Fibroblast of upper back skin (primary cell): ENCODE results near the gene CCNF.
"Not testable (repeated sequence)": the region's sequence is repeated elsewhere in the genome, so short reads cannot be mapped to it uniquely, and the experiment has no call there.

ENCODE experiments used
- DNase-seq: peaks from one replicate; pipeline ENCODE4 v3.0.0-alpha.2; 2013

Gene CCNF

GRCh38 chr16:2429034-2429770 lies at the start of gene CCNF:
TSS of gene CCNF (plus strand) at chr16:2429447. CDS start at chr16:2429482, 35 bp downstream.
- DNase-seq, result peak; percentile 94

- no peak for DNase-seq
Measured at GRCh38 chr16:2383501-2383900, 45.7 kb upstream of the CCNF start.

GRCh38 chr16:2384426-2384825 lies 44.8 kb upstream of the CCNF start:
- no peak for DNase-seq

GRCh38 chr16:2385190-2385836 lies 43.9 kb upstream of the CCNF start:
- no peak for DNase-seq

GRCh38 chr16:2385982-2386381 lies 43.3 kb upstream of the CCNF start:
- DNase-seq, result not testable (repeated sequence)

GRCh38 chr16:2386990-2387389 lies 42.3 kb upstream of the CCNF start:
- DNase-seq, result no peak

GRCh38 chr16:2388139-2388874 lies 40.9 kb upstream of the CCNF start:
- DNase-seq, result no peak

- DNase-seq, result peak; percentile 32
Measured at GRCh38 chr16:2388875-2389433, 40.3 kb upstream of the CCNF start.

GRCh38 chr16:2392025-2392424 lies 37.2 kb upstream of the CCNF start:
- no peak for DNase-seq

- no peak for DNase-seq
Measured at GRCh38 chr16:2398520-2398919, 30.7 kb upstream of the CCNF start.

GRCh38 chr16:2404099-2404498 lies 25.1 kb upstream of the CCNF start:
- DNase-seq, result peak; percentile 21

- DNase-seq, result no peak
Measured at GRCh38 chr16:2415085-2415484, 14.2 kb upstream of the CCNF start.

- no peak for DNase-seq
Measured at GRCh38 chr16:2420035-2420434, 9.2 kb upstream of the CCNF start.

- DNase-seq, result no peak
Measured at GRCh38 chr16:2422123-2422867, 7.0 kb upstream of the CCNF start.

- DNase-seq, result no peak
Measured at GRCh38 chr16:2424061-2425007, 4.9 kb upstream of the CCNF start.

GRCh38 chr16:2425008-2425518 lies 4.2 kb upstream of the CCNF start:
- DNase-seq, result no peak

- DNase-seq, result no peak
Measured at GRCh38 chr16:2425825-2426430, 3.3 kb upstream of the CCNF start.

- no peak for DNase-seq
Measured at GRCh38 chr16:2426941-2427361, 2.3 kb upstream of the CCNF start.

- no peak for DNase-seq
Measured at GRCh38 chr16:2427526-2427925, 1.7 kb upstream of the CCNF start.

GRCh38 chr16:2428051-2428783 lies 1.0 kb upstream of the CCNF start:
- peak; percentile 31 for DNase-seq

- no peak for DNase-seq
Measured at GRCh38 chr16:2428784-2429033, 538 bp upstream of the CCNF start.
